ENCODE measurements around the gene DIP2B.

Gene DIP2B

DNA sequence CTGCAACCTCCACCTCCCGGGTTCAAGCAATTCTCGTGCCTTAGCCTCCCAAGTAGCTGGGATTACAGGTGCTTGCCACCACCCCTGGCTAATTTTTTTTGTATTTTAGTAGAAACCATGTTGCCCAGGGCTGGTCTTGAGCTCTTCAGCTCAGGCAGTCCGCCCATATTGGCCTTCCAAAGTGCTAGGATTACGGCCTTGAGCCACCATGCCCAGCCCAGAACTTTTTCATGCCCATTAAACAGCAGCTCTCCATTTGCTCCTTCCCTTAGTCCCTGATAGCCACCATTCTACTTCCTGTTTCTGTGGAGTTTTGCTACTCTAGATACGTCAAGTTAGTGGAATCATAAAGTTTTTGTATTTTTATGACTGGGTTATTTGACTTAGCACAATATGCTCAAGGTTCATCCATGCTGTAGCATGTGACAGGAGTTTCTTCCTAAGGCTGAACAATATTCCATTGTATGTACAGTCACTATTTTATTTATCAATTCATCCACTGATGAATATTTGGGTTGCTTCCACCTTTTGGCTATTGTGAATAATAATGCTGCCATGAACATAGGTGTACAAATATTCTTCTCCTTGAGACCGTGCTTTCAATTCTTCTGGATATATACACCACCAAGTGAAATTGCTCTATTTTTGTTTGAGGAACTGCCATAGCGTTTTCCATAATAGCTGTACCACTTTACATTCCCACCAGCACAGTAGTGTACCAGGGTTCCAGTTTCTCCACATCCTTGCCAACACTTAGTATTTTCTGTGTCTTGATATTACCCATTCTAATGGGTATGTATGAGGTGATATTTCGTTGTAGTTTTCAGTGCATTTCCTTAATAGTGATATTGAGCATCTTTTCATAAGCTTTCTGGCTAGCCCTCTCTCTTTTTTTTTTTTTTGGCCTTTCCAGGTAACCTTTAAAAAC lies 274.1 kb downstream of the DIP2B start:
- no peak for DNase-seq

DNA sequence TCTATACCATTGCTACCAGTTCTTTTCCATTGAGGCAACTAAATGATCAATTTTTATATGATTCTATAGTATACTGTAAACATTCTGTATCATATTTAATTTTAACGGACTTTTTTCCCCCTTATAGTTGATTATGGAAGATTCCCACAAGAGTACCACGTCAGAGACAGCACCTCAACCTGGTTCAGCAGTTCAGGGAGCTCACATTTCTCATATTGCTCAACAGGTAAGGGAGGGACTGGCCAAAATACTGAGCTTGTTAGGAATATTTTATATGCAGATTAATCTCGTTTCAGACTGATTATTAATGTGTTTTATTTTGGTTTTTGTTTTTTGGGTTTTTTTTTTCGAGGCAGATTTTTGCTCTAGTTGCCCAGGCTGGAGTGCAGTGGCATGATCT lies 275.2 kb downstream of the DIP2B start:
- DNase-seq = no peak

DNA sequence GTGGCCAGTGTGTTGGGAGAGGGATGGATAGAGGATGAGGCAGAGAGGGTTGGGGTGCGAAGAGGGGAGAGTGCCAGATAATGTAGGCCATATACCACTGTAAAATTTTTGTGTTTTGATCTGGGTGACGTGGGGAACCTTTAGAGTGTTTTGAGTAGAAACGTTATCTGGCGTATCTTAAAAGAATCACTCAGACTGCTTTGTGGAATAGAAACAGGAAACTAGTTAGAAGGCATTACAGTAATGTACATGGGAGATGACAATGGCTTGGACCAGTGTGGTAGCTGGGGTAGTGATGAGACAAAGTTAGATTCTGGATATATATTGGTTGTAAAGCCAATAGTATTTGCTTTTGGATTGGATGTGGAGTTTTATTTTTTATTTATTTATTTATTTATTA lies 279.7 kb downstream of the DIP2B start:
- no peak for DNase-seq

DNA sequence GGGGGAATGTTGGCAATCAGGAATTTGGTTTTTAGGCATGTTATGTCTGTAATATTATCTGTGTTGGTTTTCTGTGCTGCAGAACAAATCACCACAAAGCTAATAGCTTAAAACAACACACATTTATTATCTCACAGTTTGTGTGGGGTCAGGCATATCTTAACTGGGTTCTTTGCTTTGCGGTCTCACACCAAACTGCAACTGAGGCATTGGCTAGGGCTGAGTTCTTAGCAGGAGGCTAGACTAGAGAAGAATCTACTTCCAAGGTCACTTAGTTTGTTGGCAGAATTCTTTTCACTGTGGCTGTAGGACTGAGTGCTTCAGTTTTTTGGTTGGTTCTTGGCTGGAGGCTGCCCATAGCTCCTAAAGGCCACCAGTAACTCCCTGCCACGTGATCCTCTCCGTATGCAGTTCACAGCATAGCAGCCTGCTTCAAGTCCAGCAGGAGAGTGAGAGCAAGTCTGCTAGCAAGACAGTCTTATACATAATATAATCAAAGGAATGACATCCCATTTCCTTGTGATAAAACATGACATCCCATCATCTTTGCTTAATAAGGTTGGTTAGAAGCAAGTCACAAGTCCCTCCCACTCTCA lies 280.7 kb downstream of the DIP2B start:
- no peak for DNase-seq

DNA sequence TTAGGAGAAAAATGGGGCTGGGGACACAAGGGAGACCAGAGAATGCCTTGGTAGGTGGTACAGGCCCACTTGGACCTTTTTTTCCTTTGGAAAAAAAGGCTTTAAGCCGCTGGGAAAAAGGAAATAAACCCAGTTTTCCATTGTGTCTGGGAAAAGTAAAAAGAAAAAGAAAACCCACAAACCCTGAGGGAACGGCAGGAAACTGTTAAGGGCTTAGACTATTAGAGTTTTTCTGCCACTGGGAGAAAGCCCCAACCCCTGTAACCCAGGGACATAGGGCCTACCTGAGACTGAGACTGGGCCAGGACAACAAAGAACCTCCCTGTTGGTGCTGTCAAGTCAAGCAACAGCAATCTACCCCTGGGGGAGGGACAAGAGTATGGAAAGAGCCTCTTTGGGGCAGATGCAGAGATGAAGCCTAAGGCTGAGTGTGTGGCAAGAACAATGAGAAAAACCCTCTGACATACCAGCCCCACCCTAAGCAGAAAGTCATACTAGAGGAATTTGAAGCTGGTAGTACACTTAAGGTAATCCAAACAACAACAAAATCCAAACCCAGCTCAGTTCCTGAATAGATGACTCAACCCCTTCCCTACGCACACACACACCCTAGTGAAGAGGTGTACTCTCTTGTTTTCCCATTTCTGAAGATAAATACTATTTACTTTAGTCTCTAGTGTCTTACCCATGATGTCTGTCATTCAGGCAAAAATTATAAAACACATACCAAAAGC lies 281.9 kb downstream of the DIP2B start:
- DNase-seq = no peak

DNA sequence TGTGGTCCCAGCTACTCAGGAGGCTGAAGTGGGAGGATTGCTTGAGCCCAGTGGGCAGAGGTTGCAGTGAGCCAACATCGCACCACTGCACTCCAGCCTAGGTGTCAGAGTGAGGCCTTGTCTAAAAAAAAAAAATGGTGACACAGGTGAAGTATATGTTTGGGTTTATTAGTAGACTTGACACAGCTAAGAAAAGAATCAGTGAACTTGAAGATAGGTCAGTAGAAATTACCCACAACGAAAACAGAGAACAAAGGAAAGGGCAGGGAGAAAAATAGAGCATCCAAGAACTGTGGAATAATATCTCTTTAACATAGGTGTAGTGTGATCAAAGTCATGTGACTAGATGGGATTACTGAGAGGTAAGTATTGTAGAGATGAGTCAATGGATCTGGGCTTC lies 282.8 kb downstream of the DIP2B start:
- DNase-seq = no peak

DNA sequence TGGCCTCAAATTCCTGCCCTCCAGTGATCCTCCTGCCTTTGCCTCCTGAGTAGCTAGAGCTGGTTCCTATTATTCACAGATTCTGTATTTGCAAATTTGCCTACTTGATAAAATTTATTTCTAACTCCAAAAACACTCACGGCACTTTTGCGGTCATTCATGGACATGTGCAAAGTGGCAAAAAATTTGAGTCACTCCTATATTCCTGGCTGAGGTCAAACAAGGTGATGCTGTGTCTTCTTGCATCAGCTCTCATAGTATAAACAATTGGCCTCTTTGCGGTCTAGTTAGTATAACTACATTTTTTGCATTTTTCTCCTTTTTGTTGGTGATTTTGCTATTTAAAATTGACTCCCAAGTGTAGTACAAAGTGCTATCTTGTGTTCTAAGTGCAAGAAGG lies 283.8 kb downstream of the DIP2B start:
- no peak for DNase-seq

DNA sequence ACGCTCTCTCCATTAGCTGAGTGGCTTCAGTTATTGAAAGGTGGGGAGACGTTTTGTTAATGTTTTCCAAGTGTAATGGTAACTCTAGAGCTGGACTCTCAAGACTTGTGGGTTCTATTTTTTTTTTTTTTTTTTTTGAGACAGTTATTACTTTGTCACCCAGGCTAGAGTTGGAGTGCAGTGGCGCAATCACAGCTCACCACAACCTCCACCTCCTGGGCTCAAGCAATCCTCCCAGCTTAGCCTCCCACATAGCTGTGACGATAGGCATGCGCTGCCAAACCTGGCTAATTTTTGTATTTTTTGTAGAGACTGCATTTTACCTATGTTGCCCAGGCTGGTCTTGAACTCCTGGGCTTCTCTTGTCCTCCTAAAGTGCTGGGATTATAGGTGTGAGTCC lies 285.3 kb downstream of the DIP2B start:
- no peak for DNase-seq

Data from SIG-M5 (cell line).